HPDE6-E6E7 (cell line): Measurements from ENCODE around the gene PEX16.
"Not testable (repeated sequence)": the region's sequence is repeated elsewhere in the genome, so short reads cannot be mapped to it uniquely, and the experiment has no call there.

ENCODE experiments used
- DNase-seq: peaks from one replicate; pipeline ENCODE4 v3.0.0; 2011; ENCODE audit warnings: missing footprints; ENCODE audit errors: extremely low spot score

Gene PEX16

GRCh38 chr11:45918331-45918941 is 759 bp upstream of the PEX16 start:
- DNase-seq: peak; percentile 87

- DNase-seq: no peak
Measured at GRCh38 chr11:45917286-45917622, 423 bp downstream of the PEX16 start.

DNA sequence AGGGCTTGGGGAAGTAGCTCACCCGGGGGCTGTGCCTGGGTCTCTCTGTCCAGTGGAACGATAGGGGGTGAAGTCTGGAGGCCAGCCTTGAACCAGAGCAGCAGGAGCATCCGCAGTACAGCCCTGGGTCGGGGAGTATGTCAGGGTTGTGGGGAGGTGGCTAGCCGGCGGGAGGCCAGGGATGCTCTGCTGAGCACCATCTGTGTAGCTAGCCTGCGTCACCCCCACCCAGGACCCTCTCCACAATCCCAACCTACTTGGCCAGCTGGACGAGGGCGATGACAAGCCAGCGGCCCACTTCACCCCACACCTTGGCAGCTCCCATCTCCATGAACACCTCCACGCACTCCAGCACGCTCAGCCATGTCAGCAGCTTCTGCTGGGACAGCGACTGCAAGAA is 2.2 kb downstream of the PEX16 start:
- DNase-seq: no peak

- no peak for DNase-seq
Measured at GRCh38 chr11:45913942-45914635, 3.6 kb downstream of the PEX16 start.

DNA sequence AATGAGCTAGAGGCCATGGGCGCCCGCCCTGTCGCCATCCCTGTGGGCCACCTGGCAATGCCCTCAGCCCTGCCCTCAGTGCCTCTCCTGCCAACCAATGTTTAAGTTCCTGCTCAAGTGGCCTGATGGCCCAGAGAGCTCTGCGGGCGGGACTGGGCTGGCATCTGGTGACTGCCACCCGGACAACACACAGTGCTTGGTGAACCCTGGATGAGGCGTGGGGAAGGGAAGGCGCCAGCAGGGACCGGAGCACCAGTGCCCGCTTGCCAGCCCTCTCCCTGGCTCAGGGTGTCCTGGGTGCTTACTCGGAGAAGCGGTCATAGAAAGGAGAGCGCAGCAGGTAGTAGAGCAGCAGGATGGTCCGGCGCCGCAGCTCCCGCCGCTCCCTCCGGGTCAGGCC is 4.2 kb downstream of the PEX16 start:
- no peak for DNase-seq

DNA sequence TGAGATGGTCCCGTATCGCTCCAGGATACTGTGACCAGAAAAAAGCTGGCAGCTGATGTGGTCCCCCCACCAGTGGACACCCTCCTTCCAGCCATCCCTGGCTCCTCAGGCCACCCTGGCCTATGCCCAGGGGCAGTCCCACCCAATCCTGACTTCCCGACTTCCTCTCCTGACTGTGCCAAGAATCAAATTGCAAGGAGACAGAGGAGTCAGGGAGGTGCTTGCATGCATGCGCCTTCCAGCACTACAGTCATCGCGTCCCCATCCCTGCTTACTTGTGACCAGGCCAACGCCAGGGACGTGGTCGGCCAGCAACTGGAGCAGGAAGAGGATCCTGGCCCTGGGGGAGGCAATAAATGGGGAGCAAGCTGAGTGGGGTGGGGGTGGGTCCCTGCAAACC is 7.1 kb downstream of the PEX16 start:
- DNase-seq: no peak

DNA sequence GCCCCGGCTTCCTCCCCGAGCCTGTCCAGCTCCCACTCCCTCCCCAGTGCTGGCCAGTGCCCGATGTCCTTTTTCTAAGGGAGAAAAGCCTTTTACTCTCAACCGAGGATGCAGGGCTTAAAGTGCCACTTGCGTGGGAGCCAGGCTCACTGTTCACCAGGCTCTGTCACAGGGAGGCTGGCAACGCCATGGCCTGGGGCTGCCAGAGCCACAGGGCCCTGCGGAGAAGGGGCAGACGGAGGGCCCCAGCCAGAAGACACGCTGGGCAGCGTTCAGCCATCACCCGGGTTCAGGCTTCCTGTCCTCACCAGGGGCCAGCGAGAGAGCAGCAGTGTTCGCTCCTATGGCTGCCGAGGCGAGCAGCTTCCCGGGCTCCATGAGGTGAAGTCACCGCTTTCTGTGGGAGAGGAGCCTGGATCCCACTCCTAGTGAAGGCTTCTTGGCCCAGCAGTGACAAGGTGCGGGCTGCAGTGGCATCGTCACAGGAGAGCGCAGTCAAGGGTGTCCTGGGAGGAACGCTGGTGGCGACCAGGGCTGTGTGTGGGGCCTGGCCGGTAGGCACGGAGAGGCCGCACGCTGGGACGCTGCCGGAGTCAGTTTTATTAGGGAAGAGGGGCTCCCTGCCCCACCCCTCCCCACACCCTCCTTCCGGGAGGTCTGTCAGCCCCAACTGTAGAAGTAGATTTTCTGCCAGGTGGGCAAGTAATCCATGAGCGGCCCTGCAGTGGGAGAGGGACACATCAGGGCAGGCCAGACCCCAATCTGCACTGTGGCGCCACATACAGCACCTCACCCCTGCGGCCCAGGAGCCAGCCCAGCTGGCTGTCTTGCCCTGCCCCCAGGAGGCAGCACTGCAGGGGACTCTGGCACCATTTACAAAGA is 7.8 kb downstream of the PEX16 start:
- no peak for DNase-seq

- no peak for DNase-seq
Measured at GRCh38 chr11:45907911-45908370, 9.7 kb downstream of the PEX16 start.

DNA sequence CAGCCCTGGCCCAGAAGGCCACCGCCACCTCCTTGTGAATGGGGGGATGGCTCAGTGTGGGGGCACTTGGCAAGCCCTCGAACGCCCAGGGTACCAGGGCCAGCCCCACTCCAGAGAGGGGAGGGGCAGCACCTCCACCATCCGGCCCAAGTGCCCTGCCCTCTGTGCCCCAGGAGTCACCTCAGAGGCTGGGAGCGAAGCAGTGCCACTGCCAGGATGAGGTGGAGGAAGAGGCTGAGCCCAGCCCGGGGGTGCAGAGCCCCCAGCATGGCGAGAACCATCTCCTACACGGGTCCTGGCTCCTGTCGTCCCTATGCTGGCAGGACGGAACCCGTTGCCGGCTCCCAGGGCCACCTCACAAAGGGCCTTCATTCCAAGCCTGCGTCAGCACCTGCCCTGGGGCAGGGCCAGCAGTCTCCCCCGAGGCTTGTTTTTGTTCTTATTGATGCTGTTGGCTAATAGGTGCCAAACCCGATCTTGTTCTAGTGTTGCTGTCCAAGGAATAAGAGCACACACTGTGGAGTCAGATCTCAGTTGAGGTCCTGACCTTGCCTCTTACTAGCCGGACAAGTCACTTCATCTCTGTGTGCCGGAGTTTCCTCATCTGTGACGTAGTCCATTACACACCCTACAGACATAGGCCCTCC is 10.6 kb downstream of the PEX16 start, which contains the start of gene FREY1:
Gene FREY1, minus strand, starts transcription at position 307 of the 647 bp plus-strand sequence. Its CDS starts 26 bp downstream, at position 281.
- DNase-seq: no peak

GRCh38 chr11:45906096-45906682 is 11.5 kb downstream of the PEX16 start:
- no peak for DNase-seq

GRCh38 chr11:45905576-45905975 is 12.1 kb downstream of the PEX16 start:
- DNase-seq: not testable (repeated sequence)

- no peak for DNase-seq
Measured at GRCh38 chr11:45905095-45905494, 12.6 kb downstream of the PEX16 start.

DNA sequence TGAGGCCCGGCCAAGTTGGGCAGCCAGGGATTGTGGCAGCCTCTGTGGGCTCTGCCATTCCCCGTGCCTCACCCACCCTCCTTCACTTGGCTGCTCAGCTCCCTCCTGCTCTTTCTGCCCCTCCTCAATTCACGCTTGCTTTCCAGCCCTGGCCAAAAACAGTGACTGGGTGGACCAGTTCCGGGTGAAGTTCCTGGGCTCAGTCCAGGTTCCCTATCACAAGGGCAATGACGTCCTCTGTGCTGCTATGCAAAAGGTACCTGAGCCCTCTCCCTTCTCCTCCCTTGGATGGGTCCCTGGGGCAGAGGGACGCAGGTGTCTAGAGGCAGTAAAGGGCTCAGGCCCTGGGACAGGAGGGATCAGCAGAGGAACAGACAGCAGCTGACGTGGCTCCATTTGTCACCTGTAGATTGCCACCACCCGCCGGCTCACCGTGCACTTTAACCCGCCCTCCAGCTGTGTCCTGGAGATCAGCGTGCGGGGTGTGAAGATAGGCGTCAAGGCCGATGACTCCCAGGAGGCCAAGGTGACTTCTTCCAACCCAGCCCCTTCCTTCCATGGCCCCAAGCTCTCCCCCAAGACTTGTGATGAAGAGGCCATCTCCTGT is 13.3 kb downstream of the PEX16 start:
- DNase-seq: no peak

DNA sequence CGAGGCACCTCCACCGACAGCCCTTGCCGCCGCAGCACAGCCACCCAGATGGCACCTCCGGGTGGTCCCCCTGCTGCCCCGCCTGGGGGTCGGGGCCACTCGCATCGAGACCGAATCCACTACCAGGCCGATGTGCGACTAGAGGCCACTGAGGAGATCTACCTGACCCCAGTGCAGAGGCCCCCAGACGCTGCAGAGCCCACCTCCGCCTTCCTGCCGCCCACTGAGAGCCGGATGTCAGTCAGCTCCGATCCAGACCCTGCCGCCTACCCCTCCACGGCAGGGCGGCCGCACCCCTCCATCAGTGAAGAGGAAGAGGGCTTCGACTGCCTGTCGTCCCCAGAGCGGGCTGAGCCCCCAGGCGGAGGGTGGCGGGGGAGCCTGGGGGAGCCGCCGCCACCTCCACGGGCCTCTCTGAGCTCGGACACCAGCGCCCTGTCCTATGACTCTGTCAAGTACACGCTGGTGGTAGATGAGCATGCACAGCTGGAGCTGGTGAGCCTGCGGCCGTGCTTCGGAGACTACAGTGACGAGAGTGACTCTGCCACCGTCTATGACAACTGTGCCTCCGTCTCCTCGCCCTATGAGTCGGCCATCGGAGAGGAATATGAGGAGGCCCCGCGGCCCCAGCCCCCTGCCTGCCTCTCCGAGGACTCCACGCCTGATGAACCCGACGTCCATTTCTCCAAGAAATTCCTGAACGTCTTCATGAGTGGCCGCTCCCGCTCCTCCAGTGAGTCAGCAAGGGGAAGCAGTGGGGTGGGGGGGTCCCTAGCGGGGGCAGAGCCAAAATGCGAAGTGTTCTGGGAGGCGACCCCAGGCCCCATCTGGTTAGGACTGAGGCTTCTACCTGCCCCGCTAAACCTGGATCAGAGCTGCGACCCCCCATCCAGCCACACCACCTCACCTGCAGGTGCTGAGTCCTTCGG is 15.0 kb downstream of the PEX16 start:
- no peak for DNase-seq

DNA sequence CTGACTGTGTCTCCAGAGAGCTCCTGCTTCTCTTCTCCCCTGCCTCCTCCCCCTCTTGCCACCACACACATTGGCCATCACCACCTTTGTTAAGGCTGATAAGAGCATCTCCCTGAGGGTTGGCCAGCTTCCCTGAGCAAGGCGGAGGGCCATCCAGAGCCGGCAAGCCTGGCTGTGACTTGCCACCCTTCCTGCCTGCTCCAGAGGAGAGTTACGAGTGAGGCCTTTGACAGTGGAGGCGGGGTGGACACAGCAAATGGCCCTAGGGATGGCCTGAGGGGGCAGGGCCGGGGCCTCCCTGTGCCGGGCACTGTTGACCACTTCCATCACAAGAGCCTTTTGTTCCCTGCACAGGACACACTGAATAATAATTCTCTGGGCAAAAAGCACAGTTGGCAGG is 16.1 kb downstream of the PEX16 start:
- DNase-seq: no peak

GRCh38 chr11:45900916-45901617 is 16.6 kb downstream of the PEX16 start:
- no peak for DNase-seq

- not testable (repeated sequence) for DNase-seq
Measured at GRCh38 chr11:45900175-45900800, 17.4 kb downstream of the PEX16 start.

DNA sequence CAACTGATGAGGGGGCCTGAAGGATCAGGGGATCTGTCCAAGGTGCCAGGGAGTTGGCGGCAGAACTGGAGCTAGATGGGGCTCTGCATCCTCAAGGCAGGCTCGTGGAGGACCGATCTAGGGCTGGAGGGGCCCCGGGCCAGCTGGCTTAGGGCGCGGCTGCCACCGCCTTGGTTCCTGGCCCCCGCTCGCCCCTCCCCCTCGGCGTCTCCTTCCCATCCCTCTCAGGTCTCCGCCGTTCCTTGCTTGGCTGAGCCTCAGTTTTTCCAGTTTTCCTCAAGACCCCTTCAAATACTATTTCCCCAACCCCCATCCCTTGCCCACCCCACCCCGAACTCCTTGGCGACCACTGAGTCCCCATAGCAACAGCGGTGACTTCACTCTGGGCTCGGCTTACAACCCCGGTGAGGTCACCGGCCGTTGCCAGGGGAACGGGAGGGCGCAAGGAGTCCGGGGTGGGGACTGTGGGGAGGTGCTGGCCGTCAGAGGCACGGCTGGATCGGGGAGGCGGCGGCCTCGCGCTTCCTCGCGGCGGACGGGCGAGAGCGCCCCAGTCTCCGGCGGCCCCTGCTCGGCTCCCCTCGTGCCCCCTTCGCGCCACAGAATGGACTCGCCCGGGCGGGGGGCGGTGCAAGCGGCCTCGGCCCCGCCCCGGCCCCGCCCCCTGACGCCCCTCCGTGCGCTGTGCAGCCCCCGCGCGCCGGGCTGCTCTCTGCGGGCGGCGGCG is 18.1 kb downstream of the PEX16 start:
- peak; percentile 91 for DNase-seq
